ENCODE data around the gene PDE9A. TPM values are rescaled to one million over a fixed set of nuclear protein-coding genes. Genes with fewer than 3 reads are reported as not detected.
"Not testable (repeated sequence)": the region's sequence is repeated elsewhere in the genome, so short reads cannot be mapped to it uniquely, and the experiment has no call there.

Gene PDE9A
- polyA plus RNA-seq, 3 donors: 5.6 to 13.6 (median 6.2) TPM

- H3K27ac ChIP-seq (ENCODE audit: low read depth, low read length): no peak overlapping the region
- 87 to 92% (median 91%) methylated on average over 17 of the region's 17 CpGs for WGBS, 3 donors
Observed at GRCh38 chr21:42784896-42785451, 131.6 kb downstream of the PDE9A start.

- H3K27ac ChIP-seq (ENCODE audit: low read depth, low read length): no peak overlapping the region
- WGBS, 3 donors: 90 to 93% (median 93%) methylated on average over 28 of the region's 28 CpGs
Observed at GRCh38 chr21:42785666-42786427, 132.4 kb downstream of the PDE9A start.

GRCh38 chr21:42786884-42787283 is 133.5 kb downstream of the PDE9A start:
- no peak overlapping the region for H3K27ac ChIP-seq (ENCODE audit: low read depth, low read length)
- 89 to 92% (median 90%) methylated on average over 5 of the region's 5 CpGs for WGBS, 3 donors

DNA sequence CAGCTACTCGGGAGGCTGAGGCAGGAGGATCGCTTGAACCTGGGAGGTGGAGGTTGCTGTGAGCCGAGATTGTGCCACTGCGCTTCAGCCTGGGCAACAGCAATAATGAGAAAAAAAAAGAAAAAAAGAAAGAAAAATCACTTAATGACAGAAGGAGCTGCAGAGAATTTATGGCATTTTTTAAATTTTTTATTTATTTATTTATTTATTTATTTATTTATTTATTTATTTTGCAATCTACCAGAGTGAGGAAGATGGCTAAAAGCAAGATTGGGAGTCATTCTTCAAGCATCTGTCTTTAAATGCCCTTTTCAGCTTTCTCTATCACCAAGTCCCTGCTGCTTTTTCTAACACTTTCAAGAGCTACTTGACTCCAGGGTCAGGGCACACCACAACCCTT is 134.2 kb downstream of the PDE9A start:
- no peak overlapping the region for H3K27ac ChIP-seq (ENCODE audit: low read depth, low read length)
- WGBS, 3 donors: 95 to 98% (median 97%) methylated on average over 4 of the region's 4 CpGs

DNA sequence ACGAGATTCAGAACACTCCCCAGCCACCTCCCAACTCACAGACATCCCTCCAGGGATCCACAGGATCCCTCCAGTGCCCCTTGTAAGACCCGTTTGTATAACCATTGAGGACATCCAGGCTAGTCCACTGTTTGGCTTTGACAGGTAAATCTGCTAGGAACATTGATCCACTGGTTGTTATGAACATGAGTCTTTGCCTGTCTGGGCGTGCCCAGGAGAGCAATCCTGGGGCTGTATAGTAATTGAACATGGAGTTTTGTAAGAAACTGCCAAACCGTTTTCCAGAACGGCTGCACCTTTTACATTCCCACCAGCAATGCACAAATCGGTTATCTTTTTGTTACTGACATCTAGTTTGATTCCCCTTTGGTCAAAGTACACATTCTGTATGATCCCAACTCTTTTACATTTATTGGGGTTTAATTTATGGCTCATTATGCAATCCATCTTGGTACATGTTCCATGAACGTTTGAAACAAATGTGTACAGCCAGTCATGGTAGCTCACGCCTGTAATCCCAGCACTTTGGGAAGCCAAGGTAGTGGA is 137.2 kb downstream of the PDE9A start:
- no peak overlapping the region for H3K27ac ChIP-seq (ENCODE audit: low read depth, low read length)
- WGBS, 3 donors: 58 to 78% (median 72%) methylated on average over 8 of the region's 8 CpGs

DNA sequence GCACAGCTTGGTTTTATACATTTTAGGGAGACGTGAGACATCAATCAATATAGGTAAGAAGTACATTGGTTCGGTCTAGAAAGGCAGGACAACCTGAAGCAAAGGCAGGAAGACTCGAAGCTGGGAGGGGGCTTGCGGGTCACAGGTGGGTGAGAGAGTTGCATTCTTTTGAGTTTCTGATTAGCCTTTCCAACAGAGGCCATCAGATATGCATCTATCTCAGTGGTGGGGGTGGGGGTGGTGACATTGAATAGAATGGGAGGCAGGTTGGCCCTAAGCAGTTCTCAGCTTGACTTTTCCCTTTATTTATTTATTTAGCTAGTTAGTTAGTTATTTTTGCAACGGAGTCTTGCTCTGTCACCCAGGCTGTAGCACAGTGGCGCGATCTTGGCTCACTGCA is 140.4 kb downstream of the PDE9A start:
- H3K27ac ChIP-seq (ENCODE audit: low read depth, low read length): no peak overlapping the region
- 59 to 83% (median 83%) methylated on average over 7 of the region's 7 CpGs for whole genome bisulfite sequencing, 3 donors

GRCh38 chr21:42794551-42794950 is 141.1 kb downstream of the PDE9A start:
- WGBS, 3 donors: 60 to 70% (median 66%) methylated on average over 6 of the region's 6 CpGs
- H3K27ac ChIP-seq (ENCODE audit: low read depth, low read length): no peak overlapping the region

DNA sequence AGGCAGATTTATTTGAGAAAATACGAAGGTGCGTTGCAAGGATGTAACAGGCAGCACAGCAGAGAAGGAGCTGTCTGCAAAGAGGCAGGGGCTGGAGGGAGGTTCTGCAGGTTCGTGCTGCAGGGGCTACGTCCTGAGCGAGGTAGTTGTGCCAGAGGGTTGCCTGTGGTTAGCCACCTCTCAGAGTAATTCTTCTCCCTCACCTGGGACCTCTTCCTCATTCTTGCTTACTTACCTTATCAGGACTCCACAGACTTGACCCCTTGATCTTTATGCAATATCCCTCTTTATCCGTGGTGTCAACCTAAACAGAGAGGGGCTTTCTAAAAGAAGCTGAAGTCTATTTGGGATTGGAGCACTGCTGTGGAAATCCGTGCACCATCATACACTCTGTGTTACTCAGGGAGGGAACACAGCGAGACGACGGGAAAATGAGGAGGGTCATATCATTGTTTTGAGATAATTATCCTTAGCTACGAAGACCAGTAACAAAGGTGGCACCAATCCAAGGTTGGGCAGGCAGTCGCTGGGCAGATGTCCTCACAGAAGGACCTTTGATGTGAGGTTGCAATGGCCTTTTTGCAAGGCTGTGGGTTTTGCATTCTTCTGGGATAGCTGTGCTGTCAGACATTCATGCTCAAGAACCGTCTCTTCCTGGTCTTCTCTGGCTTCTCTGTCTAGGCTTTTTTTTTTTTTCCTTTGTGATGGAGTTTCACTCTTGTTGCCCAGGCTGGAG is 143.1 kb downstream of the PDE9A start:
- WGBS, 3 donors: 38 to 50% (median 49%) methylated on average over 13 of the region's 13 CpGs
- no peak overlapping the region for H3K27ac ChIP-seq (ENCODE audit: low read depth, low read length)

GRCh38 chr21:42797522-42797921 is 144.1 kb downstream of the PDE9A start:
- 77 to 87% (median 86%) methylated on average over 7 of the region's 7 CpGs for WGBS, 3 donors
- H3K27ac ChIP-seq (ENCODE audit: low read depth, low read length): no peak overlapping the region

DNA sequence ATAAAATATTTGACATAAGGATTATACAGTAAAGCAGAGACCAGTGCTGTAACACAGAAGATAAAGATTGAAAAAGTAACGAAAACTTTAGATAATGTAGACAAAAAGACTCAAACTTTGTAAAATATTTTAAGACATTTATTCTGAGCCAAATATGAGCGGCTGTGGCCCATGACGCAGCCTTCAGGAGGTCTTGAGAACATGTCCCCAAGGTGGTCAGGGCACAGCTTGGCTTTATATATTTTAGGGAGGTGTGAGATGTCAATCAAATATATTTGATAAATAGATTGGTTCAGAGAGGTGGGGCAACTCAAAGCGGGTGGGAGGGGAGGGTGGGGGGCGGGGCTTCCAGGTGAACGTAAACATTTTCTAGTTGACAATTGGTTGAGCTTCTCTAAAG is 144.7 kb downstream of the PDE9A start:
- WGBS, 3 donors: 78 to 84% (median 84%) methylated on average over 6 of the region's 6 CpGs
- H3K27ac ChIP-seq (ENCODE audit: low read depth, low read length): no peak overlapping the region

GRCh38 chr21:42799516-42799915 is 146.1 kb downstream of the PDE9A start:
- no peak overlapping the region for H3K27ac ChIP-seq (ENCODE audit: low read depth, low read length)
- WGBS, 3 donors: 76 to 83% (median 76%) methylated on average over 9 of the region's 9 CpGs

GRCh38 chr21:42799948-42800347 is 146.5 kb downstream of the PDE9A start:
- WGBS, 3 donors: 64 to 99% (median 73%) methylated on average over 5 of the region's 5 CpGs
- H3K27ac ChIP-seq (ENCODE audit: low read depth, low read length): no peak overlapping the region

DNA sequence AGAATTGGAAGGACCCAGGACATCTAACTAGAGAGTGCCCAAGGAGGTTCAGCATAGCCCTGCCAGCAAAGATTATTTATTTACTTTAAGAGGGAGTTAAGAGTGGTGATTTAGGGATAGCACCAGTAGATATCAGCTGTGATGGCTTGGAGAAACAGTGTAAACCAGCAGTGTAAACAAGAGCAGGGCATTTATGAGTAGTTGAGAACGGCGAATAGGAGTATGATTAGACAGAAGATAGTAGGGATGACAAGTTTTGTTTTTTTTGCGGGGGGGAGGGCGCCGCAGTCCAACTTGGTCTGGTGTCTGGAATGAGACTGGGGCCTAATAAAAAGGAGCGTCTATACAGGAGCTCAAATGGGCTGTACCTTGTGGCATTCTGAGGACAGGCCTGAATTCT is 148.2 kb downstream of the PDE9A start:
- WGBS, 3 donors: 82 to 93% (median 86%) methylated on average over 6 of the region's 6 CpGs
- not testable (repeated sequence) for H3K27ac ChIP-seq (ENCODE audit: low read depth, low read length)

DNA sequence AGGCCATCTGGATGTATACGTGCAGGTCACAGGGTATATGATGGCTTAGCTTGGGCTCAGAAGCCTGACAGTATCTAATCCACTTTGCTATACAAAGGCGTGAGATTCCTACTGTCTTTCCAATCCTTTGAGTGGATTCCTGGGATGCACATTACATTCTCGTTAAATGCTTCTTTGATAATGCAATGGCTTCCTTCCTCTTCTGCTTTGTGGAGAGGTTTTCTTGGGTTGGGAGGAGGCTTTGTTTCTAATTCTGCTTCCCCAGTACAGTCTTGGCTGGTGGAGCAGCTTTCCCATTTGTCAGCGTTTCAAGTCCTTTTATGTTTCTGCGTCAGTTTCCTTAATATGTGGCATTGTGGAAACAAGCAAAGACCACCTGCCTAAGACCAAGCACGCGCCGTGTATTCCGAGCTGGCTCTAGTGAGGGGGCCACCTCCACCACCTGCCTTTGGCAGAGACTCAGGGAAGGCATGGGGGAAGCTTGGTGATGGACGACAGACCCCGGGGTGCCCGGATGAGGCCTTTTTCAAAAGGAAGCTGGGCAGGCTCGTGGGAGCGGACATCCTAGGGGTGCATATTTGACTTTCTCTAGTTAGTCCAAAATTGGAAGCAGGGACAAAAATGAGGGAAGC is 153.2 kb downstream of the PDE9A start:
- no peak overlapping the region for H3K27ac ChIP-seq (ENCODE audit: low read depth, low read length)
- WGBS, 3 donors: 45 to 84% (median 50%) methylated on average over 14 of the region's 14 CpGs

DNA sequence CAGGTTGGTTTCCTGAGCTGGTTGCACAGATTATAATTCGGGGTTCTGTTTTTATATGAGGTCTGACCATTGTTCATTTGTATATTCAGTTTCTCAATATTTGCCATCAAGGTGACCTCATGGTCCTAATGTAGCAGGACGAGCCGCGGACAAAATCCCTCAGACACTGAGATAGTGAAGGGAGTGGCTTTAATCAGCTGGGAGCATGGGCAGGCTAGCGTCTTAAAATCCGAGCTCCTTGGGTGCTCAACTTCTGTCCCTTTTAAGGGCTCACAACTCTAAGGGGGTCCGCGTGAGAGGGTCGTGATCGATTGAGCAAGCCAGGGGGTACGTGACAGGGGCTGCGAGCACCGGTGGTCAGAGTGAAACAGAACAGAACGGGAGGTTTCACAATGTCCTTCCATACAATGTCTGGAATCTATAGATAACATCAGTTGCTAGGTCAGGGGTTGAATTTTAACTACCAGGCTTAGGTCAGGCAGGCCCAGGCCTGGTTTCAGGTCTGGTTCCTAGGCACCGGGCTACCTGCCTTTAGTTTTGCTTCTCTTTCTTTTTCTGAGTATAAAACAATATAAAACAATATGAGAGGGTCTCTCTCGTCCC is 154.0 kb downstream of the PDE9A start:
- WGBS, 3 donors: 62 to 75% (median 70%) methylated on average over 16 of the region's 16 CpGs
- not testable (repeated sequence) for H3K27ac ChIP-seq (ENCODE audit: low read depth, low read length)

DNA sequence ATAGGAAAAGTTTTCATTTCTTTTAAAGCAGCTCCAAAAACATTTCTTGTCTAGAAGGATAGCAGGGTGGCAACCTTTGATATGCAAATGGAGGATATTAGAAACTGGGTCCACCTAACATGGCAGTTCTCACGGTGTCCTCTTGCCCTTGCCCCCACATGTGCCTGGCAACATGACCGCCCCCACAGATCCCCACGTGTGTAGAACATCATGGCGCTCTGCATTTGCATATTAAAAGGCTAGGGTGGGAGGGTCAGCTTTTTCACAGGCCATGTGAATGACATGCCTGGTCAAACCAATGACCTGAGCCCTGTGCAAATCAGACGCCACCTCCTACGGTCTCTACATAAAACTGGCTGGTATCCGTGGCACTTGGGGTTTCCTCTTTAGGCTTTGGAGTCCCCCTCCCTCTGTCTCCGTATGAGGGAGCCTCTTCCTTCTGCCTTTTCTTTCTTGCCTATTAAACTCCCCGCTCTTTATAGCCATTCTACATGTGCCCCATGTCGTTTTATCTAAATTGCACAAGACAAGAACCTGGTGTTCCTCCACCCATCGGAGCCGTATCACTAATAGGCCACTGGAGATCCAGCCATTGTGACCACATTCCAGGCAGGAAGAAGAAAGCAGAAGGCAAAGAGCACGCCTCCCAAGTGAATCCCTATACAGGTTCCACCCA is 154.7 kb downstream of the PDE9A start:
- 67 to 88% (median 69%) methylated on average over 13 of the region's 13 CpGs for WGBS, 3 donors
- H3K27ac ChIP-seq (ENCODE audit: low read depth, low read length): no peak overlapping the region

GRCh38 chr21:42809171-42809570 is 155.8 kb downstream of the PDE9A start:
- 80 to 90% (median 86%) methylated on average over 7 of the region's 7 CpGs for WGBS, 3 donors
- no peak overlapping the region for H3K27ac ChIP-seq (ENCODE audit: low read depth, low read length)

Data from adipose tissue (tissue), 3 donors.